Spleen (tissue), 11 donors: ENCODE results near the gene XPO6. TPM values are rescaled to one million over a fixed set of nuclear protein-coding genes. Genes with fewer than 3 reads are reported as not detected.

Source experiments
- DNase-seq: peaks from one replicate; pipeline ENCODE4 v3.0.0-alpha.2; 2020
- H3K27ac ChIP-seq, 8 donors: fragments of 200-600 bp; sonication (generic) in 7 of 8; 1 replicate in 4 of 8; 2 replicates in 4 of 8; pipeline versions ENCODE4 v1.5.0 to v1.8.0; 2016 to 2021; ENCODE audit warnings: inconsistent platforms in 4 of 8, mild to moderate bottlenecking in 4 of 8, moderate library complexity in 1 of 8
- H3K27me3 ChIP-seq, 7 donors: fragments of 200-600 bp; sonication (generic) in 6 of 7; replicated peaks in 1 of 7; 1 replicate in 4 of 7; 2 replicates in 3 of 7; pipeline versions ENCODE4 v1.5.0 to v1.8.0; 2016 to 2021; ENCODE audit warnings: inconsistent platforms in 3 of 7, mild to moderate bottlenecking in 1 of 7
- H3K36me3 ChIP-seq, 6 donors: fragments of 200-600 bp; sonication (generic) in 5 of 6; 1 replicate in 4 of 6; 2 replicates in 2 of 6; pipeline versions ENCODE4 v1.5.0 to v1.8.0; 2016 to 2021; ENCODE audit warnings: inconsistent platforms in 2 of 6
- H3K4me1 ChIP-seq, 6 donors: fragments of 200-600 bp; sonication (generic) in 5 of 6; 1 replicate in 3 of 6; 2 replicates in 3 of 6; pipeline versions ENCODE4 v1.5.0 to v1.8.0; 2016 to 2021; ENCODE audit warnings: inconsistent platforms in 3 of 6
- H3K4me3 ChIP-seq, 8 donors: fragments of 200-600 bp; sonication (generic) in 7 of 8; 1 replicate in 4 of 8; 2 replicates in 4 of 8; pipeline versions ENCODE4 v1.5.0 to v1.8.0; 2016 to 2021; ENCODE audit warnings: inconsistent platforms in 4 of 8, mild to moderate bottlenecking in 4 of 8, moderate library complexity in 2 of 8
- H3K9me3 ChIP-seq, 8 donors: fragments of 200-600 bp; sonication (generic) in 7 of 8; 1 replicate in 4 of 8; 2 replicates in 4 of 8; pipeline versions ENCODE4 v1.5.0 to v1.8.0; 2016 to 2021; ENCODE audit warnings: inconsistent platforms in 4 of 8
- CTCF ChIP-seq, 11 experiments: fragments of 200-600 bp in 7 of 11; fragments of 450-650 bp in 4 of 11; sonication (generic) in 4 of 11; IDR thresholded peaks in 8 of 11; conservative IDR thresholded peaks in 3 of 11; 1 replicate in 7 of 11; 2 replicates in 4 of 11; pipeline versions ENCODE4 v1.4.0 to v1.8.0; 2016 to 2021; ENCODE audit warnings: antibody characterized with exemption in 11 of 11, inconsistent platforms in 4 of 11, mild to moderate bottlenecking in 1 of 11
- POLR2A ChIP-seq, 3 donors: fragments of 450-650 bp; IDR thresholded peaks; one replicate each; pipeline ENCODE4 v1.5.1; 2017; ENCODE audit warnings: antibody characterized with exemption in 3 of 3, mild to moderate bottlenecking in 1 of 3
- POLR2AphosphoS5 ChIP-seq, 3 donors: sonication (generic); formaldehyde crosslinking; IDR thresholded peaks; one replicate each; pipeline ENCODE4 v1.5.1; 2017; ENCODE audit warnings: antibody characterized with exemption in 3 of 3
- WGBS, 5 donors: extraction: QIAGEN DNeasy Blood & Tissue Kit in 3 of 5; methylation state at CpG; one replicate each; pipeline versions ENCODE4 v1.1.5 to v1.1.7; 2013 to 2018; 5-methylcytosine and 5-hydroxymethylcytosine counted together
- intact Hi-C: fragments of 100-400 bp; cut with DNase I; formaldehyde crosslinking; loops from one replicate; pipeline ENCODE4 v1.15.0; 2023; ENCODE audit warnings: low total_unique reads
- polyA plus RNA-seq, 3 donors: library from polyadenylated mRNA; stranded (reverse); fragments of 200-250 nt; gene quantifications; one replicate each; pipeline ENCODE4 v1.2.1, GENCODE V29; 2013
- total RNA-seq, 7 donors: library from RNA; depleted of rRNA in 3 of 7; stranded (reverse); fragments of >200 nt in 3 of 7; fragmentation: NEBNext Ultra II Directional in 4 of 7; extraction: Animal tissue kit (Norgen Biotek cat#: 25700) in 4 of 7; gene quantifications; one replicate each; pipeline versions ENCODE4 v1.1.0 to v1.2.1, GENCODE V29; 2016 to 2021
- donor health status: healthy with polysubstance abuse.
- donor health status: DM: no; HTN: no; CAD: no; lungs with moderate emphysema.
- donor health status: DM: no; HTN: no; CAD: no.
- donor health status: Bipolar disorder and iron deficiency.
- donor health status: healthy.
- donor health status: DM: no; HTN: no; CAD: no.
- donor health status: DM: yes; HTN: yes; CAD: no.

XPO6 gene
- total and polyA plus RNA-seq, 10 donors: 96.9 to 517 (median 302) TPM

GRCh38 chr16:28189245-28189644 lies 22.5 kb downstream of the XPO6 start:
- peak overlapping the region in 7 of 8 donors; percentile 82 to 92 (median 90) for H3K27ac ChIP-seq
- WGBS, 5 donors: 49 to 72% (median 62%) methylated on average over 3 of the region's 3 CpGs
- H3K4me1 ChIP-seq: peaks cover 61 to 99% (median 90%) of the 10 kb centered on the region in 6 donors
- H3K27me3 ChIP-seq: no peaks in the 10 kb centered on the region
- no peak for DNase-seq
- peaks cover 0 to 21% (median 0%) of the 10 kb centered on the region in 6 donors for H3K36me3 ChIP-seq
- no peak for TF ChIP-seq CTCF (IDR thresholded peaks at IDR 0.05 in 8 of 11, conservative IDR thresholded peaks at IDR 0.05 in 3 of 11)
- TF ChIP-seq POLR2AphosphoS5 (IDR thresholded peaks at IDR 0.05): peak in 1 of 3 donors; percentile 44
- H3K9me3 ChIP-seq: peaks cover 0 to 4% (median 0%) of the 10 kb centered on the region in 8 donors
- intact Hi-C loops: no loop called here
- H3K4me3 ChIP-seq: peak overlapping the region in 1 of 8 donors; percentile 51

- Histone ChIP-seq H3K27me3 (no peaks in the 10 kb centered on the region), H3K4me1 (peaks cover 53 to 99% (median 90%) of the 10 kb centered on the region in 6 donors)
These were observed 23.5 kb downstream of the XPO6 start for GRCh38 chr16:28188085-28188916.

GRCh38 chr16:28187595-28188004 lies 24.2 kb downstream of the XPO6 start:
- Histone ChIP-seq H3K4me1 (peaks cover 46 to 99% (median 91%) of the 10 kb centered on the region in 6 donors), H3K4me3 (peak overlapping the region in 1 of 8 donors; percentile 51), H3K27me3 (no peaks in the 10 kb centered on the region), H3K36me3 (peaks cover 0 to 12% (median 0%) of the 10 kb centered on the region in 6 donors), H3K9me3 (peaks cover 0 to 4% (median 0%) of the 10 kb centered on the region in 8 donors), H3K27ac (peak overlapping the region; percentile 69 to 92 (median 89))
- WGBS, 5 donors: 21 to 47% (median 32%) methylated on average over 2 of the region's 2 CpGs
- intact Hi-C loops: no loop called here
- no peak for DNase-seq
- no peak for TF ChIP-seq POLR2A (IDR thresholded peaks at IDR 0.05)
- no peak for TF ChIP-seq POLR2AphosphoS5 (IDR thresholded peaks at IDR 0.05)
- no peak for TF ChIP-seq CTCF (IDR thresholded peaks at IDR 0.05 in 8 of 11, conservative IDR thresholded peaks at IDR 0.05 in 3 of 11)

More at GRCh38 chr16:28188085-28188916, 23.5 kb downstream of the XPO6 start:
- no peak for DNase-seq
- H3K36me3 ChIP-seq: peaks cover 0 to 17% (median 0%) of the 10 kb centered on the region in 6 donors
- intact Hi-C loops: no loop called here
- TF ChIP-seq CTCF (IDR thresholded peaks at IDR 0.05 in 8 of 11, conservative IDR thresholded peaks at IDR 0.05 in 3 of 11) (no peak), POLR2A (IDR thresholded peaks at IDR 0.05) (no peak), POLR2AphosphoS5 (IDR thresholded peaks at IDR 0.05) (no peak)
- H3K27ac ChIP-seq: peak overlapping the region; percentile 69 to 92 (median 89)
- H3K4me3 ChIP-seq: peak overlapping the region in 1 of 8 donors; percentile 51
- WGBS, 5 donors: 37 to 44% (median 39%) methylated on average over 6 of the region's 6 CpGs
- peaks cover 0 to 4% (median 0%) of the 10 kb centered on the region in 8 donors for H3K9me3 ChIP-seq

GRCh38 chr16:28186752-28187151 lies 25.0 kb downstream of the XPO6 start:
- Histone ChIP-seq H3K9me3 (peaks cover 0 to 4% (median 0%) of the 10 kb centered on the region in 8 donors), H3K4me1 (peaks cover 47 to 99% (median 91%) of the 10 kb centered on the region in 6 donors), H3K4me3 (peak overlapping the region in 1 of 8 donors; percentile 51), H3K27me3 (no peaks in the 10 kb centered on the region), H3K36me3 (peaks cover 0 to 6% (median 0%) of the 10 kb centered on the region in 6 donors), H3K27ac (peak overlapping the region; percentile 69 to 92 (median 89))
- WGBS, 5 donors: 71 to 83% (median 79%) methylated on average over 4 of the region's 4 CpGs
- intact Hi-C loops: no loop called here
- no peak for DNase-seq
- TF ChIP-seq POLR2AphosphoS5 (IDR thresholded peaks at IDR 0.05) (no peak), CTCF (IDR thresholded peaks at IDR 0.05 in 8 of 11, conservative IDR thresholded peaks at IDR 0.05 in 3 of 11) (no peak), POLR2A (IDR thresholded peaks at IDR 0.05) (no peak)
